ENCODE results near the gene MANBA. TPM values are rescaled to one million over a fixed set of nuclear protein-coding genes. Genes with fewer than 3 reads are reported as not detected.

The MANBA gene
- total RNA-seq, 4 donors from 2014 or later = 27.1 to 37.8 (median 35.1) TPM

GRCh38 chr4:102764901-102765300 is 4.1 kb upstream of the MANBA start:
- DNase-seq (ENCODE audit: low spot score) = no peak
- TF ChIP-seq CTCF (IDR thresholded peaks at IDR 0.05) = no peak
- no peak for ATAC-seq (ENCODE audit: low FRiP score)

GRCh38 chr4:102761906-102762305 is 1.1 kb upstream of the MANBA start:
- TF ChIP-seq CTCF (IDR thresholded peaks at IDR 0.05) = no peak
- ATAC-seq (ENCODE audit: low FRiP score) = no peak

DNA sequence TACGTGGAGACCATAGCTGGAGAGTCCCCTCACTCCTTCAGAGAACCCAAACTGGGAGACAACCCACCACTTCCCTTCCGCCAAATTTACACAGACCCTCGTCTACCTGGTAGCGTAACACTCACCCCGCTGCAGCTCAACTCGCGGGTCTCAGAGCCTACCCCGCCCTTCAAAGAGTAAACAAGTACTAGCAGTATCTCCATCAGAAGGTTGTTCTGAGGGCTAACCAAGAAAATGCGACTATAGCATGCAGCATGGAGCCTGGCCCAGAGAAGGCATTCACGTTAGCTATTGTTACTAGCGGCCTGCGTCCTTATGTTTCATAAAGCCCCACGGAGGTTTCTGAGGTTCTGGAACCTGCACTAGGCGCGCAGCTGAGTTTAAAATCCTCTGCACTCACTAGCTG is 531 bp upstream of the MANBA start:
- no peak for TF ChIP-seq CTCF (IDR thresholded peaks at IDR 0.05)
- peak; percentile 24 for ATAC-seq (ENCODE audit: low FRiP score)
- DNase-seq (ENCODE audit: low spot score) = no peak

More at GRCh38 chr4:102761906-102762305, 1.1 kb upstream of the MANBA start:
- DNase-seq (ENCODE audit: low spot score) = no peak

DNA sequence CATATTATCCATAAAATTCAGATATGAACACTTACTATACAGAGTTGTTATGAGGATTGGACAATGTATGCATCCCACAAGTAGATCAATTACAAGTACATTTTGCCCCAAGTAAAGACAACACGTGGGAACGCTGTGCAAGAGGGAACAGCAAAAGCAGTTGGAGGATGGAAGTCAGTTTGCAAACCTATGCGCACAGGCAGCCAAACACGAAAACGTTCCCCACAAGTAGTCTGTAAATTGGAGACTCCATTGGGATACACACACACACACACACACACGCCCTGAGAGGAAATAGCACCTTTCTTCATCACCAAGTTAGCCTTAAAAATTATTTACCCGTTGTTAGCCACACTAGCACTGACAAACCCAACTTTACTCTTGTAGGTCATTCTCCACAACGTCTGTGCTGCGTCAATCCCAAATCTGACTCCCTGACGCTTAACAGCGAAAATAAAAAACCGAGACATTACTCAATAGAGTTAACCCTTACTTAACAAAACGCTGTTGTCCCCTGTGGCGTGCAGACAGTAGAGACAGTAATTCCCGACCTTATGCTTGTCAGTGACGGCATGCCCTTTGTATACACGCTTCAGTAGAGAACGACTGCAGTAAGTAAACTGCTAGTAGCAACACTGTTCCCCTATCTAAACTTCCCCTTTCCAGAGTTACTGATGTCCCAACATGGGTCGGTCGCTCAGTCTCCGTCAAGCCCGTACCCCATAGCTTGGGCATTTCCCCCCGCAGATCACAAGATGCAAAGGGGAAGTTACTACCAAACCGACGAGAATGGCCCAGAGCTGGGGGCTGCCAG is 730 bp downstream of the MANBA start:
- peak; percentile 27 for DNase-seq (ENCODE audit: low spot score)
- no peak for TF ChIP-seq CTCF (IDR thresholded peaks at IDR 0.05)
- peak; percentile 66 for ATAC-seq (ENCODE audit: low FRiP score)

- ATAC-seq (ENCODE audit: low FRiP score) (no peak), DNase-seq (ENCODE audit: low spot score) (no peak)
- TF ChIP-seq CTCF (IDR thresholded peaks at IDR 0.05) = no peak
These were observed 2.3 kb downstream of the MANBA start for GRCh38 chr4:102758241-102759160.

DNA sequence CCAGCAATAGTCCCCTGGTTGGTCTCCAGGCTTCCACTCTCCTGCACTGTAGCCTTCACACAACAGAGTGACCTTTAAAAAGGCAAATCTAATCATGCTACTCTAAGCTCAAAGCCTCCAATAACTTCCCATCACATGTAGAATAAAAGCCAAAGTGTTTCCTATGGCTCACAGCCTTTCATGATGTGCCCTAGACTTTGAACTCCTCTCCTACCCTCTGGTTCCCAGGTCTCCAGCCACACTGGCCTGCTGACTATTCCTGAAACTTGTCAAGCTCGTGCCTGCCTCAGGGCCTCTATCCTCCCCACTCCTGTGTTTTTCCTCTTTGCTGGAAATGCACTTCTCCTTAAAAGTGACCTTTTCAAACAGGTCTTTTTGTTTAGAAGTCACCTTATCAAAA is 3.1 kb downstream of the MANBA start:
- DNase-seq (ENCODE audit: low spot score) = no peak
- ATAC-seq (ENCODE audit: low FRiP score) = no peak
- no peak for TF ChIP-seq CTCF (IDR thresholded peaks at IDR 0.05)

Measured in omental fat pad (tissue), 4 donors.